Measurements from ENCODE around the gene CD7.

The CD7 gene

GRCh38 chr17:82328141-82328993 is 11.0 kb upstream of the CD7 start:
- DNase-seq (ENCODE audit: low spot score): no peak

- no peak for DNase-seq (ENCODE audit: low spot score)
These were observed 10.3 kb upstream of the CD7 start for GRCh38 chr17:82327757-82328140.

GRCh38 chr17:82327289-82327688 is 9.9 kb upstream of the CD7 start:
- DNase-seq (ENCODE audit: low spot score): no peak

GRCh38 chr17:82325286-82326180 is 8.1 kb upstream of the CD7 start:
- no peak for DNase-seq (ENCODE audit: low spot score)

GRCh38 chr17:82324566-82325285 is 7.3 kb upstream of the CD7 start:
- no peak for DNase-seq (ENCODE audit: low spot score)

GRCh38 chr17:82323514-82324234 is 6.3 kb upstream of the CD7 start:
- no peak for DNase-seq (ENCODE audit: low spot score)

- DNase-seq (ENCODE audit: low spot score): no peak
These were observed 5.4 kb upstream of the CD7 start for GRCh38 chr17:82322526-82323453.

- DNase-seq (ENCODE audit: low spot score): no peak
These were observed 4.6 kb upstream of the CD7 start for GRCh38 chr17:82321947-82322466.

- DNase-seq (ENCODE audit: low spot score): peak; percentile 77
These were observed 3.8 kb upstream of the CD7 start for GRCh38 chr17:82320956-82321927.

GRCh38 chr17:82320140-82320840 is 2.9 kb upstream of the CD7 start:
- no peak for DNase-seq (ENCODE audit: low spot score)

- no peak for DNase-seq (ENCODE audit: low spot score)
These were observed 2.2 kb upstream of the CD7 start for GRCh38 chr17:82319619-82320062.

- no peak for DNase-seq (ENCODE audit: low spot score)
These were observed 1.6 kb upstream of the CD7 start for GRCh38 chr17:82318772-82319606.

GRCh38 chr17:82318169-82318498 is 726 bp upstream of the CD7 start:
- no peak for DNase-seq (ENCODE audit: low spot score)

- DNase-seq (ENCODE audit: low spot score): no peak
These were observed 586 bp downstream of the CD7 start for GRCh38 chr17:82316651-82317393.

- no peak for DNase-seq (ENCODE audit: low spot score)
These were observed 1.6 kb downstream of the CD7 start for GRCh38 chr17:82315703-82316358.
